ENCODE measurements around the gene LEMD2.

The LEMD2 gene

DNA sequence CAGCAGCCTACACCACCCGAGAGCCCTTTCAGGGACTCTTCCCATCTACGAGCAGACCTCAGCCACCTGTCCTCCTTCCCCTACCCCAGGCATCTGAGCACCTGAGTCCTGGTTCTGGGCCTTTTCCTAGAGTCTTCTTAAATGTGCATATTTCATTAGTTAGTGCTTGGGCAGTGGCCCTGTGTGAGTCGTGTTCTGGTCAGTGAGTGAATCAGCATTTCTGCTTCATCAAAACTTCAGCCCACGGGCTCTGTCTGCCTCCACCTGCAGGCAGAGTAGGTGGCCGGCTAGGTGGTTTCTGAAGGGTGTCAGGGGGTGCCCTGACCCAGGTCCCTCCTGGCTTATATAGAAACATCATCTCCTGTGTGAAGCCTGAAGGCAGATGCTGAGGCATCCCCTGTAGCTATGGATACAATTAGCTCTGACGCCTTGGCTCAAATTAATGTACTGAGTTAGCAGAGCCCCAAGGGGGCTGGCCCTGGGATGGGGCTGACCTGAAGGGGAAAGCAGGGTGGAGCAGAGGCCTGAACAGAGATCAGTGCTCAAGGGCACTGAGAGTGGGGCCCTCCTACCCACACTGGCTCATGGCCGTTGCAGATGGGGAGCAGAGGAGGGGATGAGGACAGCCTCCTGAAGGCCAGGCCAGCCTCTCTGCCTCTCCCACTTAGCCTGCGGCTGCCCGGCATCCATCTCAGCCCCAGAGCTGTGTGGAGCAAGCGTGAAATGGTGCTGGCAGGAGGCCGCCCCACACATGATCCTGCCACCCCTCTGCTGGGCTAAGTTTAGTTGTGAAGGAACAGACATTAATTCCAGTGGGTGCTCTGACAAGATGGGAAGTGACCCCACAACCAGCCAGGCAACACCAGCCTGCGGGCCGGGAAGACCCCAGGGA, 55.9 kb downstream of the LEMD2 start:
- peak; percentile 11 for DNase-seq

DNA sequence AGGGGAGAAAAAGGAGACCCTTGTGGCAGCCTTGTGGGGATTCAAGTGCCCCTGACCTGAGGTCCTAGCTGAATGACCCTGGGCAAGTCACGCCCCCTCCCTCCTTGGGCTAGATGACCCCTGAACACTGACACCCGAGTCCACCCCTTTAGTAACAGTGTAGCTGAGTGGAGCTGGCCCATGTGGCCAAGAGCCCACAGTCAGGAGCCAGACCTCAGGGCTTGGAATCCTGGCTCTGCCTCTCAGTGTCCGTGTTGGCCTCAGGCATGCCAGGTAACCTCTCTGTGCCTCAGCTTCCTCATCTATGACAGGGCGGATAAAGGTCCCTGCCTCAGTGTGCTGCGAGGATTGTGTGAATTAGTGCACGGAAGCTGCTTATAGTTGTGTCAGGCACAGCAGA, 56.5 kb downstream of the LEMD2 start:
- no peak for DNase-seq

DNA sequence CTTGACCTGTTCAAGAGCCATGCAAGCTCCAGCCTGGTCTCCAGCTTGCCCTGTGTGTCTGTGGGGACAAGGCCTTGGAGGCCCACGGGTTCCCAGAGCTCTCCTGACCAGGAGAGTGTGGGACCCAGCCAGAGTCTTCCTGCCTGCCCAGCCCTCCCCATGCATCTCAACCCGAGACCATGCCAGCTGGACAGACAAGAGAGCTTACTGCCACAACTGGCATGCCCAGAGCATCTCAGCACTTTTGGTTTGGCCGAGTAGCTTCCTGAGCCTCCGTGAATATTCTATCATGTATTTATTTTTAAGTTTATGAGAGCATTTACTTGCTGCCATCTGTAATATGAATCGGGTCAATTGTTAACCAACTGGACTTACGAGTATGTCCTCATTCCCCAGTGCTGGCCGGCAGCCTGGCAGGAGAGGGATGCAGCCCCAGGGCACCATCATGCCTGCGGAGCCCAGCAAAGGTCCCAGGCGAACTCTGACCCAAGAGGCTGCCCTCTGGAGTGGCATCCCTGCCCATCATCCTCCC, 57.1 kb downstream of the LEMD2 start:
- no peak for DNase-seq

DNA sequence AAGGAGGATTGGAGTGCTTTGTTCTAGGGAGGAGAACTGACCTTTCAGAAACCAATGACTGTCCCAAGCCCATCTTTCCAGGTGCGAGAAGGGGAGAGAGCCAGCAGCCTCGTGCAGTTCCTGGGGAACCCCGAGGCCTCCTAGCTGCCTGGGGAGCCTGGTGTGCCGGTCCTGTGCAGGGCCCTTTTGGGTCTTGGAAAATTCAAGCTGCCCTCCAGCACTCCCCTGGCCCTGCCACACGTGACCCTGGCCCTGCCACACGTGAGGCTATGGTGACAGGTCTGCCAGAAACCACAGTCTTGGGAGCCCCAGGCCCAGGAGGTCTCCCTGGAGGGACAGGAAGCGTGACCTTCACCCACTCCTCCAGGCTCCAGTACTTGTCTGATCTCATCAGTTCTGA, 57.9 kb downstream of the LEMD2 start:
- DNase-seq: no peak

DNA sequence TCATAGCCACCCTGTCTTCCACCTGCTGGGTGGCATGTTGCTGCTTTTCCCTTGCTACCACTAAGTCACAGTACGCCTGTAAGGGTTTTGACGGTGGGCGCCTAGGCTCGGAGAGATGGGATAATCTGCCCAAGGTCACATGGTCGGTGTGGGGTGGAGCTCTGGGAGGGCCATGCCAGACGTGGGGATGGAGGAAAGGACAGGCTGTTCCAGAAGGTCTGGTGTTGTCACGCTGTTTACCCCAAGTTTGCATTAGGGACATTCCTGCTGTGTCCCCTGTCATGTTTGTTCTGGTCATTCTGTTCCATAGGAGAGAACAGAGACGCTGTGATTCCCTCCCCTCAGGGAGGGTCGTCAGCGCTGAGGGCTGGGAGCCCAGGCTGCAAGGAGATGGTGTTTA, 58.3 kb downstream of the LEMD2 start:
- DNase-seq: no peak

DNA sequence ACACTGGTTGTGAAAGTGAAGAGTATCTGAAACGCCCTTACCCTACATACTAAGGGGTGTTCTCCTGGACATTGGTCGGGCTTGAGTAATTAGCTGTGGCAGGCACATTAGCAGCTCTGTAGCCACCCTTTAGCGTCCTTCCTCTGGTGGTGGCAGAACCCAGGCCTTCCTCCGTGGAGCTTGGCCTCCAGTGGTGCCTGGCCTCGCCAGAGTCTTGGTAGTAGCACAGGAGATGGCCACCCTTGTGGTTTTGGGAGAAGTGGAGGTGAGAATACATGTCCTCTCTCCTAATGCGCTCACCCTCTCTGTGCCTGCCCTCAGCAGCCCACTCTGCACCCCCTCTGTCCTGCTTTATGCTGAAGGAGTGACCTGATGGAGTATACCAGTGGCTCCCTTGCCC, 59.9 kb downstream of the LEMD2 start:
- no peak for DNase-seq

DNA sequence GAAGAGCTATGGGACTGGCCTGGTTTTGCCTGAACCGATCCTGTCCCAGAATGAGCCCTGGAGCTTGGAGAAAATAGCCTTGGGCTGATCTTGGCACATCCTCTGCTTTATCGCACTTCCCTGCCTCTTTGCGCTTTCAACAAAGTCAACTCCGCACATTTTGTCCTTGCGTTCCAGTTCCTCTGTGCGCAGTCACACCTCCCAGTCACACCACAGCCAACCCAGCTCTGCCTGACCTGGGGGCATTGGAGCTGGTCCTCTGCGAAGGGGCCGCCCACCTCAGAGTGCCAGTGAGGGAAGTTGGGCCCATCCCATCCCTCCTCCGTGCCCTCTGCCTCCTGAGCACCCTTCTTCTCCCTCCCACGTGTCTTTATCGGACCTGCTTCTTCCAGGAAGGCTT, 60.5 kb downstream of the LEMD2 start:
- no peak for DNase-seq

DNA sequence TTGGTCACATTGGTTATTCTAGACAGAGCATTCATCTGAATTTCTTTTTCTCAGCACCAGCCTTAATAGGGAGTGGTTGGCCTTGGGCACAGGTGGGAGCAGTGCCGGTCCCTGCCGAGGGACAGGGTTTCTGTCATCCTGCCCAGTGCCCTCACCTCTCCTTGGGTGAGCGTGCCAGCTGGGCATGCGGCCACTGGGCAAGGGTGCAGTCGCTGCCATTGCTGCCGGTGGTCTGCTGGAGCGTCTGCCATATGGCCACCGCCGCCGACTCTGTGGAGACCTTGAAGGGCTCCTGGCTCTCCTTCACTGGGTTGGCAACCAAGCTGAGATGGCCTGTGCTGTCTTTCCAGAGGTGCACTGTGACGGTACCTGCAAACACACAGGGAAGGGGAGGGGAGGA, 61.0 kb downstream of the LEMD2 start:
- no peak for DNase-seq

DNA sequence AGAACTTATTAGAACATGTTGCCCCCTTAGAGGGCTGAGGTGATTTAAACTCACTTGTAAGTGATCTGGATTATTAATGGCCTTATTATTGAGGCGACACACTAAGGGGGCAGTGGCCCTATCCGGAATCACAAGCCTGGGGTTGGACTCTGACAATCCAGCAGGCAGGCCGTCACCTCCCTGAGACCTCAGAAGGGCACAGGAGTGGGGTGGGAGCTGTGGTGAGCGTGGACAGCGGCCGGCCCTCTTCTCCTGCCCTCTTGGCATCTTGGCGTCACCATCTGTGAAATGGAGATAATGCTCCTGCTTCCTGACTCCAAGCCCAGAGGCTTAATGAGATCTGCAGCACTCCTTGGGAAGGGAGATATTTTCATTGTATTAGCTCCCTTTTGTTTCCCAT, 61.8 kb downstream of the LEMD2 start:
- DNase-seq: no peak

DNA sequence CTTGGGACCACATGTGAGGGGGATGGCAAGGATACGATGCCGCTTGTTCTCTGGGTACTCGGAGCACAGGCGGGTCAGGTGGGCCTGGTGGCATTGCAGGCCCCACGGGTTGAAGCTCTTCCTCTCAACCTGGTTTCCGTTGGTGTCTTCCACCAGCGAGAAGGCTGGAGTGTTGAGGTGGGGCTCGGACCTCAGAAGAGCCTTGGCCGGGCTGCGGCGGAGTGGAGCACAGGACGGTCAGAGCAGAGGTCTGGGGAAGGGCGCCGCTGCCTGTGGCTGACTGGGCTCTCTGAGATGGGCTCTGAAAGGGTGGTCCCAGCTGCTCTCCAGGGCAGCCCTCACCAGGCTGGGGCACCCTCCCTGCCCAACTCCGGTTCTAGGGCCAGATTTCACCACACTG, 62.2 kb downstream of the LEMD2 start:
- DNase-seq: no peak

DNA sequence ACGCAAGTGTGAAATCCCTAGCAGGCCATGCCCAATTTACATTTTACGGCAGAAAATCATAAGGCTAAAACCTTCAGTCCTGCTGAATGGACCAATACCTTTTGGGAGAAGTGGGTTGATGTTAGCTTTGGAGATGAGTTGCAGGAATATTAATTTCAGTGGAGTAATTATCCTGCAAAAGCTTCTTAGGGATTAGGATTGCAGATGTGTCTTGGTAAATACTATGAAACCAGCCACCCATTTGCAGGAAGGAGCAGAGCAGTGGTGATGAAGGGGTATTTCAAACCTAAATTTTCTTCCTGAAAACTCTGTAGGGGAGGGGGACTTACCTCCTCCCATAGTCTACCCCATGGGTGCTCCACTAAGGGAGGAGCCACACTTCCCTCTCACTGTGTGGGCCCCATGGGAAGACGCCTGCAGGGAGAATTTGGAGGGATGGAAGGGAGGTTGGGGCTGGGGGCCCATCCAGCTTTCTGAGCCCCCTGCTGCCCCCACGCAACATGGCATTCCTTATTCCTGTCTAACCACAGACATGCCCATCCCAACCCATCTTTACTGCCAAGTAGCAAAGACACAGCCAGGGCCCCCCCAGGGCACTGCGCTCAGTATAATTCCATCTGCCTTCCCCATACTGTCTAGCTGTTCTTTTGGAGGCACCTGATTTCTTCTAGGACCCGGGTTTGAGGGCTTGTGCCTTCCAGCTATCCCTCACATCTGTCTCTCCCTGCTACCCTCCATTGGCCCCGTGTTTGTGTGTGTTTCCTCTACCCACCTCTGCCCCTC, 62.8 kb downstream of the LEMD2 start:
- no peak for DNase-seq

DNA sequence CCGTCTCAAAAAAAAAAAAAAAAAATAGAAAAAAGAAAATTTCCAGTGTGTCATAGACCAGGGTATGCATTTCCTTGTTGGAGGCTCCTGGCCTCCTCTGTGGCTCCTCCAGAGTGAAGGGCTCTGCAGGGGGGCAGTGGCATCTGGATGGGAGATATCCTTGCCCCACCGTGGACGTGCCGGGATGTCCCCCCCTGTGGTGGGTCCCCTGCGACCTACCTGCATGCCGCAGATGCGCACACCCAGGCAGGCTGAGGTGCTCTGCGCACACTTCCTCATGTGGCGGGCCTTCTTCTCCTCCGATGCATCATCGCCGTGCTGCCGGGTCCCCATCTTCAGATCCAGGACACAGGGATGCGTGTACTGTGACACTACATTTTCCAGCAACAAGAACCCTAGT, 63.7 kb downstream of the LEMD2 start:
- no peak for DNase-seq

DNA sequence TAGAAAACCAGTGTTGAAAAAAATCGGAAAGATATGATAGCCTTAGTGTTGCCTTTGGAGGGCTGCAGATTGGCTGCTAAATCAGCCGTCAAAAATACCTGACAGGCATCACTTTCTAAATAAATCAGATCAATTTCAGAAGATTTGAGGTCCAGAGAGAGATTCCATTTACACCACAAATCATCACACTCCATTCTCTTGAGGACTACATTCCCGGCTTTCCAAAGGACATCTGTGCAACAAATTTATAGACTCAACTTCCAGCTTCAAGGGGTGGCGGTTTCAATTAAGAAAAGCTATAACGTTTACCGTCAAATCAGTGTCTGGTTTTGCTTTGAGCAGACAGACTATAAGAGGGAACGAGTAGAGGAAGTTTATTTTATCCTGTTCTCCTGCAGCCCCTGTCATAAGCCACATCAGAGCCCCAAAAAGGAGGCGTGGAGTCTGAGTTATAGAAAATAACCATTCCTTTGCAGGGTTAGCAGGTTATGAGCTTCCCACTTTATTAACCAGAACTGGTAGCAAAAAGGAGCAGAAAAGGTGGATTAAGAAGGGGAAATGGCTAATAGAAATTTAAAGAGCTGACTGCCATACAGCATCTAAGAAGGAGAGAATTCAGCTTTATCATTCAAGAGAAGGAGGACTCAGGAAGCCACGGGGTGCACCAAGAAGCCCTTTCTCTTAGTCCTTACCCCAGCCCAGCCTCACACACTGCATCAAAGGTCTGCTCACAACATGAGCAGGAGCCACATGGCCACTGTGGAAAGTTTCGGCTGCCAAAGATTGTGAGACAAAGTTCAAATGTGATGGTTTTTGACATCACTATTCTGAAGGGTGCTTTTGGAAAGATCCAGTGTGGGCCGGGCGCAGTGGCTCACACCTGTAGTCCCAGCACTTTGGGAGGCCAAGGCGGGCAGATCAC, 64.6 kb downstream of the LEMD2 start:
- DNase-seq: no peak

DNA sequence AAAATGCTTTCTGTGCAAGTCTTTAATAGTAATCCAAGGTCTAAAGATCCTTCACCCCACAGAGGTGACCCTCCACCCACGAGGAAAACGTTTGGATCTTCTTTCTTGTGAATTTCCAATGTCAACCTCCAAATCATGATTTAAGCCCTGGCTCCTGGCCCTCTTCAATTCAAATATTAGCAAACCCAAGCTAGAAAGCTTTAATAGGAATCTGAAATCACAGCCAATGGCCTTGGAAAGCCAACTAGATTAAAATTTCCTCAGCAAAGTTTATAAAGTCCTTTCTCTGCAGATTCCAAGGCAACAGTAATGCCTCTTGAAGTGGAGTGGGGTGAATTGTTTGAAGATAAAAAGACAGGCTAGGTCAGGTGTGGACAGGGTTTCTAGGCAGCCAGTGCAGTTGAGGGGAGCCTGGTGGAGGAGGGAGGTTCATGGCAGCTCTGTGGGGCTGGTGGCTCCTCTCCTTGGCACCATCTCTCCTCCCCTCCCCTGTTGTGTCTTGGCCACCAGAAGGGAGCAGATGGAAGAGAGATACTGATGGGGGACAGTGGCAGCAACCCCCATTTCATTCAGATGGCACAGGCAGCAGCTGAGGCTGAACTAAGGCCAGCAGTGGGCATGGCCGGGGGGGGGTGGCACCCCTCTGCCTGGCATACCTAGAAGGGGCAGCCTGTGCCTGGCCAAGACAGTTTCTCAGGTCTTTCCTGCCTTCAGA, 65.4 kb downstream of the LEMD2 start:
- DNase-seq: no peak

DNA sequence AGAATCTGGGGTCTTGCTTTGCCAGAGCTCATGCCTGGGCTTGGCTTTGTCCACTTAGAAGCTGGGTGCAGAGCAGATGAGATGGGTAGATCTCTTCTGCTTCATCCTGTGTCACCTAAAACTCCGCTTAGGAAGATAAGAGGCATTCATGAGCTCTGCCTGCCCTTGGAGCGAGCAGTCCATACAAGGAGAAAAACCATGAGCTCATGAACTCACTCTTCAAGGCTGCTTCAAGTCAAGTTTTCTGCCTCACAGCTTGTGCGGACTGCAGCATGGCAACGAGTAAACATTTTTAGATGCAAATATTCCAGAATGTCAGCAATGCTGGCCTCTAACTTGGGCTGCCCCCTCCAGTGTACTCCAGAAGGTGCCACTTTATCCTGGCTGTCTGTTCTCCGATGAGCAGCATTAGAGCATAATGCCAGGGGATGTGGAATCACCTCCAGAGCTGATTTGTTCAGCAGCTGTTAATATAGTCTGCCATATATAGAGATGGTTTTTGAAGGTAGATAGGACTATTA, 66.8 kb downstream of the LEMD2 start:
- no peak for DNase-seq

DNA sequence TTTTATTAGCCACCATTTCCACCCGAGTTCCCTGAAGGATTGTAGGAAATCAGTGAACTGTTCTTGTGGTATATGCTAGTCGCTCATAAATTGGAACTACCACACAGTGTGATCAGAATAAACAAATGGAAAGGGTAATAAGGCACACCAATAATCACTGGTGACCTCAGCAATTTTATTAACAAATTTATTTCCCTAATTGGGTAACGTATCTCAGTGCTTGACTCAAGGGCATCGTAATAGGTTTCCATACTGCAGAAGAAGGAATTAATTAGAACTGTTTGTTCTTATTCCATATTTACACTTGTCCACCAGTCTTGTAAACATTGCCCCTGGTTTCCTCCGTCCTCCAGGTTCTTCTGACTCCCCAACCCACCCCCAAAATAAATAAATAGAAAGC, 67.4 kb downstream of the LEMD2 start:
- no peak for DNase-seq
